Vagina (tissue), 2 donors: Measurements from ENCODE around the gene PSMD14. TPM values are rescaled to one million over a fixed set of nuclear protein-coding genes. Genes with fewer than 3 reads are reported as not detected.

ENCODE experiments used
- DNase-seq, 2 donors: peaks; one replicate each; pipeline ENCODE4 v3.0.0-alpha.2; 2017; ENCODE audit errors: extremely low spot score in 2 of 2
- H3K27ac ChIP-seq: fragments of 200-600 bp; sonication (generic); one replicate; pipeline ENCODE4 v1.5.1; 2019
- H3K27me3 ChIP-seq: fragments of 200-600 bp; sonication (generic); one replicate; pipeline ENCODE4 v1.5.1; 2019
- H3K36me3 ChIP-seq, 2 donors: fragments of 200-600 bp; sonication (generic); one replicate each; pipeline ENCODE4 v1.5.1; 2017 to 2019
- H3K4me1 ChIP-seq: fragments of 200-600 bp; sonication (generic); one replicate; pipeline ENCODE4 v1.5.1; 2019
- H3K4me3 ChIP-seq, 2 donors: fragments of 200-600 bp; sonication (generic); 1 replicate in 1 of 2; 2 replicates in 1 of 2; pipeline ENCODE4 v1.5.1; 2016 to 2019
- H3K9me3 ChIP-seq: fragments of 200-600 bp; sonication (generic); one replicate; pipeline ENCODE4 v1.5.1; 2019
- CTCF ChIP-seq, 3 experiments: fragments of 450-650 bp in 2 of 3; fragments of 200-600 bp in 1 of 3; sonication (generic) in 1 of 3; IDR thresholded peaks; one replicate each; pipeline ENCODE4 v1.5.1; 2017 to 2019; ENCODE audit warnings: antibody characterized with exemption in 3 of 3, mild to moderate bottlenecking in 2 of 3, moderate library complexity in 2 of 3
- POLR2A ChIP-seq, 2 donors: fragments of 450-650 bp; IDR thresholded peaks; one replicate each; pipeline ENCODE4 v1.6.1; 2017; ENCODE audit warnings: antibody characterized with exemption in 2 of 2, mild to moderate bottlenecking in 2 of 2, moderate library complexity in 2 of 2
- POLR2AphosphoS5 ChIP-seq, 2 donors: sonication (generic); formaldehyde crosslinking; IDR thresholded peaks; one replicate each; pipeline ENCODE4 v1.9.0; 2017; ENCODE audit warnings: antibody characterized with exemption in 2 of 2, mild to moderate bottlenecking in 2 of 2, low read depth in 1 of 2; ENCODE audit not compliant: insufficient read depth in 1 of 2
- intact Hi-C: fragments of 100-400 bp; cut with DNase I; formaldehyde crosslinking; loops from one replicate; pipeline ENCODE4 v1.15.1; 2023
- total RNA-seq: library from RNA; depleted of rRNA; stranded (reverse); fragments of >200 nt; gene quantifications from one replicate; pipeline ENCODE4 v1.2.3, GENCODE V29; 2016

Gene PSMD14
- total RNA-seq, 1 donor from 2014 or later, result 34.4 TPM

- TF ChIP-seq POLR2A (IDR thresholded peaks at IDR 0.05) (no peak), CTCF (IDR thresholded peaks at IDR 0.05) (no peak), POLR2AphosphoS5 (IDR thresholded peaks at IDR 0.05; ENCODE audit: insufficient read depth in 1 of 2, low read depth in 1 of 2) (no peak)
- intact Hi-C loops, result no loop called here
Observed at GRCh38 chr2:161312996-161313395, 4.8 kb downstream of the PSMD14 start.

GRCh38 chr2:161315380-161315779, 7.2 kb downstream of the PSMD14 start:
- no peaks in the 10 kb centered on the region for H3K4me1 ChIP-seq
- no peak for DNase-seq
- no peaks in the 10 kb centered on the region for H3K27me3 ChIP-seq
- H3K27ac ChIP-seq, result no peak overlapping the region
- intact Hi-C loops, result no loop called here
- peaks cover 0 to 5% of the 10 kb centered on the region in 2 donors for H3K36me3 ChIP-seq
- H3K9me3 ChIP-seq, result no peaks in the 10 kb centered on the region
- no peak overlapping the region for H3K4me3 ChIP-seq
- TF ChIP-seq POLR2AphosphoS5 (IDR thresholded peaks at IDR 0.05; ENCODE audit: insufficient read depth in 1 of 2, low read depth in 1 of 2), result no peak
- no peak for TF ChIP-seq POLR2A (IDR thresholded peaks at IDR 0.05)
- TF ChIP-seq CTCF (IDR thresholded peaks at IDR 0.05), result no peak

More at GRCh38 chr2:161312996-161313395, 4.8 kb downstream of the PSMD14 start:
- no peak for DNase-seq
- Histone ChIP-seq H3K27ac (no peak overlapping the region), H3K4me1 (peaks cover 7% of the 10 kb centered on the region), H3K27me3 (no peaks in the 10 kb centered on the region), H3K4me3 (no peak overlapping the region), H3K36me3 (peaks cover 0 to 5% of the 10 kb centered on the region in 2 donors), H3K9me3 (no peaks in the 10 kb centered on the region)

GRCh38 chr2:161316701-161317100, 8.5 kb downstream of the PSMD14 start:
- Histone ChIP-seq H3K36me3 (peaks cover 0 to 5% of the 10 kb centered on the region in 2 donors), H3K27me3 (no peaks in the 10 kb centered on the region), H3K27ac (no peak overlapping the region), H3K9me3 (no peaks in the 10 kb centered on the region), H3K4me1 (no peaks in the 10 kb centered on the region), H3K4me3 (no peak overlapping the region)
- no peak for DNase-seq
- TF ChIP-seq POLR2A (IDR thresholded peaks at IDR 0.05) (no peak), CTCF (IDR thresholded peaks at IDR 0.05) (no peak), POLR2AphosphoS5 (IDR thresholded peaks at IDR 0.05; ENCODE audit: insufficient read depth in 1 of 2, low read depth in 1 of 2) (no peak)
- intact Hi-C loops, result no loop called here

GRCh38 chr2:161321944-161322648, 13.9 kb downstream of the PSMD14 start:
- H3K4me3 ChIP-seq, result no peak overlapping the region
- intact Hi-C loops, result no loop called here
- no peak overlapping the region for H3K27ac ChIP-seq
- H3K36me3 ChIP-seq, result peaks cover 0 to 3% of the 10 kb centered on the region in 2 donors
- DNase-seq, result no peak
- H3K27me3 ChIP-seq, result no peaks in the 10 kb centered on the region
- TF ChIP-seq CTCF (IDR thresholded peaks at IDR 0.05) (no peak), POLR2AphosphoS5 (IDR thresholded peaks at IDR 0.05; ENCODE audit: insufficient read depth in 1 of 2, low read depth in 1 of 2) (no peak), POLR2A (IDR thresholded peaks at IDR 0.05) (no peak)
- H3K4me1 ChIP-seq, result no peaks in the 10 kb centered on the region
- H3K9me3 ChIP-seq, result no peaks in the 10 kb centered on the region

GRCh38 chr2:161324876-161325275, 16.7 kb downstream of the PSMD14 start:
- Histone ChIP-seq H3K36me3 (no peaks in the 10 kb centered on the region), H3K4me1 (no peaks in the 10 kb centered on the region), H3K27me3 (no peaks in the 10 kb centered on the region), H3K4me3 (no peak overlapping the region), H3K27ac (no peak overlapping the region), H3K9me3 (no peaks in the 10 kb centered on the region)
- no peak for DNase-seq
- intact Hi-C loops, result no loop called here
- TF ChIP-seq POLR2AphosphoS5 (IDR thresholded peaks at IDR 0.05; ENCODE audit: insufficient read depth in 1 of 2, low read depth in 1 of 2), result no peak
- no peak for TF ChIP-seq POLR2A (IDR thresholded peaks at IDR 0.05)
